CMK (cell line): Measurements from ENCODE around the gene BMAL1.

ENCODE experiments used
- DNase-seq: peaks from one replicate; pipeline ENCODE4 v3.0.0-alpha.2; 2010; ENCODE audit warnings: low read depth

Gene BMAL1

DNA sequence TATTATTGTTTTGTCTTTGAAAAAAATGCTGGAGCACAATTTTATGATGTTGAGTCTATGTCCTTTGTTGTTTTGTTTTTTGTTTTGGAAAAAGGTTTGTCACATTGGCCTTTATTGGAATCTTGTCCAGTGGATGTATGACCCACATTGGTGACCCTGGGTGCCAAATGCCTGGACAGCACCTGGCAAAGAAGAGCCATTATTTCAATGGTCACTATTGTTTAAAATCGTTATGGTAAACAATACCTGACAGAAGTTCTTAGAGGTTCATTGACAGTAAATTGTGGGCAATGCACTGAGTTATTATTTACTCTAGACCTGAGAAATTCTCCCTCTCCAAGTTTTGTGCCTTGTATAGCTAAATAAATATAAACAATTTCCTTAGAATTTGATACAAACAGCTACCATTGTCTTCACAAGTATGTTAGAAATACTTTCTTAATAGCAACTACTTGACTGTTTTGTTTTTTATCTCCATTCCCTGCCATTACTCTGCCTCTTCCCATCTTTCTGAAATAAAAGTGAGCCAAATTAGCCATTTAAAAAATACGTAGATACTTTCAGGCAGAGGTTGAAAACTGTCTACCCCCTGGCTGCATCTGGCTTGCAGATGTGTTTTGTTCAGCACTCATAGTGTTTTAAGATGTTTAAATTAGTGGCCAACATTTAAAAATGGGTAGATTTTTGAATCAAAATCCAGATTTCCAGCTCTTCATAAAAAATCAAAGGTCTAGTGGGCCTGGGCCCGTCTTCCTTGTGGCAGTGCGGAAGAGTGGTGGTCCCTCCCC lies 39.9 kb downstream of the BMAL1 start:
- DNase-seq = no peak

DNA sequence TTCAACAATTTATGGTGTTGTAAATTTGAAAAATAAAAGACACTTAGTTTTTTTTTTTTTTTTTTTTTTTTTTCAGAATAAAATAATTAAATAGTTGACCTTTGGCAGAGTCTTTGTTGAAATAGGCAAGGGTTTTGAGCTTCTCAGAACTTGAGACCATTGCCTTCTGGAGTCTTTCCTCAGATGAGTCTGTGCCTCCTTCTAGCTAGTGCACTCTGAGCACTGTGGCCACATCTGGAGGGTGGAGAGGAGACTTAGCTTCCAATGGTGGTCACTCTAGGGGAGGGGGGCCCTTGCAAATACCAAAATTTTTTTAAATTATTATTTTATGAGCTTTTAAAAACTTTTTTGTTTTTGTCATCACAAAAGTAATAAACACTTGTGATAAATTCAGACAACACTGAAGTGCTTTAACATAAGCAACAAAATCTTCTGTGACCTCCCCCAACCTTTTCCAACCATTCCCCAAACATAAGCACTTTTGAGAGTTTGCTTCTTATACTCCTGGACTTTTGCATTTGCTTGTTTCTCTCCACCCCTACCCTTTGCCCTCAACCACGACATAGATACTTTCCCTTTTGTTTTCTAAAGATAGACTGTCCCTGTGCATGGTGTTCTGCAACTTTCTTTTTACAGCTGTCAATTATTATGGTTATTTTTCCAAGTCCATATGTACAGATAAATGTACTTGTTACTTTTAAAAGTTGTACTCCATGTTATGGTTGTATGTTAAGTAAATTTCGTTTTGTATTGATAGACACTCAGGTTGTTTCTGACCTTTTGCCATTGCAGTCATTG lies 41.1 kb downstream of the BMAL1 start:
- no peak for DNase-seq

DNA sequence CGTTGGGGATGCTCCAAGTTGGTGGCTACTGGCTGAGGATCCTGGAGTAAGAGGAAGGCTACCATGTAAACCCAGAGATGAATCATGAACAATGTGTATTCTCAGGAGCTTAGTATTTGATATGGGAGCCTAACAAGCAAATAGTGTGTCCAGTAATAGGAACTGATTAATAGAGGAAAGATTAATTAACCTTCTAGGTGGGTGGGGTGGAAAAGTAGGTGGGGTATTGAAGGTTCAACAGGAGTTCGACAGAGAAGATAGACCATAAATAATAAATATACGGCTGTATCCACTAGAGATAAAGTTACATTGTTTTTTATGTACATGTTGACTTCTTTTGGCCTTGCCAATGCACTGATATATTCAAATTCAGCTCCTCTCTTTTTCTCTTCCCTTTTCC lies 43.1 kb downstream of the BMAL1 start:
- no peak for DNase-seq

DNA sequence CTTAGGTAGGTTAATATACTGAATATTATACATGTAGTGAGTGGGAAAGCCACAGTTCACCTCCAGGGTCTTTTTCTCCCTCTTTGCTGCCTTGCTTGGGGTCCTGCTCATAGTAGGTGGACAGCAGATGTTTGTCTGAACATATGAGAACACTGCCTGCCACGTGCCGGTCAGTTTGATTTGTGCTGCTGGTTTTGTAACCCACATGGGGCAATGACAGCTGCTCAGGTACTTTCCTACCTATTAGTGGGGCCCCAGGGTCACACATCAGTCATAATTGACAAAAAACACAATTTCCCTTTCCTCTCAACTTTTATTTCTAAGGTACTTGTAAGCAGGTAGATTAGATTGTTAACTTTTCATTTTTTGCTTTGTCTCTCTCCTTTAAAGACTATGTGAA lies 43.8 kb downstream of the BMAL1 start:
- no peak for DNase-seq

DNA sequence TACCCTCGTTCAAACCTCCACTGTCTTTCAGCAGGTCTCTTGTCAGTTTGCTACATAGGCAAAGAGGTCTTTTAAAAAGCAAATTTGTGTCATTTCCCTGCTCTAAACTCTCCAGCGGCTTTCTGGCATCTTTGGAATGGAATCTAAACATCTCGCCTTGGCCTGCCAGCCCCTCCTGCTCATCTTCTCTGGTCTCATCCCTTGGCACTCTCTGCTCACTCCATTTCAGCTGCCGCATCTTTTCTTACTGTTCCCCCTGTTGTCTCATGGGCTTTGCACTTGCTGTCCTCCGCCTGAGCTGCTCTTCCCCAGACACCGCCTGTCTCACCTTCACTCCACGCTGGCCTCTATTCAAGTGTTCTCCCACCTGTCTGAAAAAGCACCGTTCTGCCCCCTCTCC lies 46.6 kb downstream of the BMAL1 start:
- DNase-seq = no peak

DNA sequence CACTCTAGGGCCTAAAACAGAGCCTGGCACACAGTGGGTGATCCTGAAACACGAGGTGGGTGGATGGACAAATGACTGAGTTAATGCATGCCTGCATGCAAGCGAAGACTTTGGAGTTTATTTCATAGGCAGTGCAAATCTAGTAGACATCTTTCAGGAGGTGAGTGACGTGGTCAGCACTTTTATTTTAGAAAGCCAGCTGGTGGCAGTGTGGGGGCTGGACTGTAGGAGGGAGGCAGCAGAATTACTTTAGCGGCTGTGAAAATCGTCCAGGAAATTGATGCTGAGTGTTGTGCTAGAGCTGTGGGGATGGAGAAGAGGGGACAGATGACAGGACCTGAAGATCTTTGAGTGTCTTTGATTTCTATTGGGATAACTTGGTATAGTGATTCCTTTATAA lies 47.1 kb downstream of the BMAL1 start:
- DNase-seq = no peak

DNA sequence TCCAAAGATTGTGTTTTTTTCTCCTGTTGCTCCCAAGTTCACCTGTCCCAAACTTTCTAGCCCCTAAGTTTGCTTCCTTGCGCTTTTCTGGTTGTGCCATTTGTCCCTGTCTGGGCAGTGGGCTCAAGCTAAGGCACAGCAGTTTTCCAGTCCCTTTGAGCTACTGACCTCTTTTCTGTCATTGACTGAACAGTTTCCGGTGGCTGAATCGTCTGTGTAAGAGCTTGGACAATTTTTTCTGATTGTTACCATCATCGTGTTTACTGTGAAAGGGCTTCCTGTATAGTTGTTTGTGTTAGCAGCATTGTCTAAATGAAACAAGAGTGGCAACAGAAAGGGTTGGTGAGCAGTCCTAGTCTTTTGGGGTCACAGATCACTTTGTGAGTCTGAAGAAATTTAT lies 49.8 kb downstream of the BMAL1 start:
- no peak for DNase-seq

DNA sequence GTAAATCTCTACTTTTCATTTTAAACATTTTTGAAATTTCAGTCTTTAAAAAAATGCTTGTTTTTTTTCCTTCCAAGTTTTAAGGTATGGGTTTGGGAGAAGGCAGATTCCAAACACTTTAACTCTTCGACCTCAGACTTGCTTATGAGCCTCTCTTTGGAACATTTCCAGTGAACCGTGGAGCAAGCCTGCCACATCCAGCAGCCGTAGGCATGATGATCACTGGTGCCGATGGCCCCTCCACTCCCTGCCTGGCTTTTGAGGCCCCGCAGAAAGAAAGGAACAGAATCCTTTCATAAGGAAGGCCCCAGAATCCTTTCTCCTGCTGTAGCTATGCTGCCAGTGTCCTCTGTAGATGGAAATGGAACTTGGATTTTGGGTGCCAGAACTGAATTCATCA lies 50.7 kb downstream of the BMAL1 start:
- no peak for DNase-seq

DNA sequence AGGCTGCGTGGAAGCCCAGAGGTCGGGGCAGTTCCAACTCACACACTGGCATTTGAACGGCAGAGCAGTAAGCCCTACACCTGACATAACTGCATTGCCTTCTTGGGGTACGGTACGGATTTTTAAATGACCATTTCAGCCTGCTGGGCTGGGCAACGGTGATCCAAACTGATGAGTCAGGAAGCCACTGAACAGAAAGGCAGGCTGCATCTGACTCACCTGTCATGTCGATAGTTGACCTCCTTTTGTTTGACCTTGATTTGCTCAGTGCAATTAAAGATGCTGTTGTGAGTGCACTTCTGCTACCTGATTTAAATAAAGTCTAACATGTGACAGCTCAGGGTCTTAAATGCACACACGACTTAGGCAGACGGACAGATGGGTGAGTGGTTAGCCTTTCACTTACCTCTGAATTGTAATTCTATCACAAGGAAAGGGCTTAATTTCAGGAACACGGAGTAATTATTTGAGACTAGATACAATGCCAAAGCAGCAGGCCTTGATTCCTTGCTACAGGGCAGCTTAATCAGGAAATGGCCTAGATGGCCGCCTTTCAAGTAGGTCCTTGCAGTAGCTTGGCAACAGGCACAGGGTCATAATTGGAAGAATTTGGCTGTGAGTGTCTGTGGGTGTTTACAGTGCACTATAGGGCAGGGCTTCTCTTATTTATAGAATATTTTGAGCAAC lies 52.2 kb downstream of the BMAL1 start:
- no peak for DNase-seq

DNA sequence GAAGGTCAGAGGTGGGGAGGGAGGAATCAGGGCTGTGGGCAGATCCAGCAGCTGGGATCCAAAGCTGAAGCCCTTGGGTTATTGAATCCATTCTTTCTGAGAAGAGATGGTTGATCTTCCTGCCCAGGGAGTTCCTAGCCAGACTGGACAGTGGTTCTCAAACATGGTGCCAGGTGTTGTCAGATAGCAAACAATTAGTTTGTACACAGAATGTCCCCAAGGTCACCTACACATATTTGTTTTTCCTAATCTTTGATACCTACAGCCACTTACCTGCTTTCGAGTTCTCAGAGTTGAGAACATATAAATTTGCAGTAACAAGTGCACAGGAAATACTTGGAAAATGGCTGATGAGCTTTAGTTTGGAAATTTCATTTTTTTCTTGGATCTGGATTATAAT lies 54.5 kb downstream of the BMAL1 start:
- no peak for DNase-seq

DNA sequence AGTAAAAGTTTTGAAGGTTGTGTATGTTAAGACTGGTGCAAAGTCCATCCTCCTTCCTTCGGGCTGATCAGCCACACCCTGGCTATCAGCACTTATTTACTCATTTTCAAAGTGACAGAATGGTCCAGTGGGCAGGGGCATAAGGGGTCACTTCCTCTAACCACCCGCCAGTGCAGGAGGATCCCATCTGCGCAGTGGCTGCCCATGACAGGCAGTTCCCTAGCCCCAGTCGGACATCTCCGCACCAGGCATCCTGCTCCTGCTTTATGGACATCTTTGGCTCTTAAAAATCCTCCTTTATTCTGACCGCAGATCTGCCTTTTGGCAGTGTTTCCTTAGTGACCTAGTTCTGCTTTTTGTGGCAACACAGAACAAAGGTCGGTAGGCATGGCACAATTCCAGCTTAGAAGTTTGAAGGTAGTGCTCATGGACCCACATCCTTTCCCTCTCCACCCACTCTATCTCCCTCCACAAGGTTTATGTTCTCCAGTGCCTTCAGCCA lies 55.9 kb downstream of the BMAL1 start:
- peak; percentile 60 for DNase-seq

DNA sequence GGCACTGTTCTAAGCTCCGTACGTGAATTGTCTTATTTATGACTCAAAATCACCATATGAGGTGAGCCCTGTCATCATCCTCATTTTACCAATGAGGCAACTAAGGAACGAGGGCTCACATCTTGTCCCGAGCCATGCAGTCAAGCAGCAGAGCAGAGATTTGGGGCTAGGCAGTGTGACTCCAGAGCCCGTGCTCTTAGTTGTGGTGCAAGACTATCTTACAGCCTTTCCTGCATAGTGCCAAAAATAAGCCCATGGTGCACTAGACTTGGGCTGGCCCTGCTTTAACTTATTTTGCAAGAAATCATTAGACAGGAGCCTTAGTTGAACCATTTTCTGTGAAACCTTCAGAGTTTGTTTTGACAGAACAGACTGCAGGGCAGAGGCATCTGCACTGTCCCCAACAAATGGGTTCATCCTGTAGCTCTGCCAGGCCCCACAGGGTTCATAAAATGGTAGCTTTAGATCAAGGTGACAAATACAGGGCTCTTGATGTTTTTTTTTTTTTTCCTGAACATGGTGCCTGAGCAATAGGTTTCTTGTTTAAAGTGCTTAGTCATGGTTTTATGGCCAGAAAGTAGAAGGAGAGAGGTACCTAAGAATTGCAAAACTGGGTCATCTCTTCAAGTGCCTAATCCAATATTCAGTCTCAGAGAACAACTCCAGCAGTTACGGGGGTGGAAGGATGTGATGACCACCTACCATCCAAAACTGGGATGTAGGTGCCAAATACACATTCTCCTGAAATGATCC lies 56.6 kb downstream of the BMAL1 start:
- no peak for DNase-seq

DNA sequence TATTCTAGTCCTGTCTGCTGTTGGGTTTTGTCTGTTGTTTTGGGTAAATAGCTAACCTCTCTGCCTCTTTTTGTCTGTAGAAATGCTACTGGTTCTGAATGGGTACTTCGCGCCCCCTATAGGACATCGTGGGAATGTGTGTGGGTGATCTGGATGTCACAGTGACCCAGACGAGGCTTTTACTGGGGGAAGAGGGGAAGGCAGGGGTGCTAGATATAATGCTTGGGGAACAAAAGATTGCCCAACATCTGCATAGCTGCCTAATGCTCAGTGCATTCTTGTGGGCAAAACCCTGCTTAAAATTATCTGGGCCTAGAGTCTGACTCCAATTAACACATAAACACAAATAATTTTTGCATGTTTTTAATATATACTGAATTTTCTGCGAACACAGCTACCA lies 57.7 kb downstream of the BMAL1 start:
- DNase-seq = no peak

DNA sequence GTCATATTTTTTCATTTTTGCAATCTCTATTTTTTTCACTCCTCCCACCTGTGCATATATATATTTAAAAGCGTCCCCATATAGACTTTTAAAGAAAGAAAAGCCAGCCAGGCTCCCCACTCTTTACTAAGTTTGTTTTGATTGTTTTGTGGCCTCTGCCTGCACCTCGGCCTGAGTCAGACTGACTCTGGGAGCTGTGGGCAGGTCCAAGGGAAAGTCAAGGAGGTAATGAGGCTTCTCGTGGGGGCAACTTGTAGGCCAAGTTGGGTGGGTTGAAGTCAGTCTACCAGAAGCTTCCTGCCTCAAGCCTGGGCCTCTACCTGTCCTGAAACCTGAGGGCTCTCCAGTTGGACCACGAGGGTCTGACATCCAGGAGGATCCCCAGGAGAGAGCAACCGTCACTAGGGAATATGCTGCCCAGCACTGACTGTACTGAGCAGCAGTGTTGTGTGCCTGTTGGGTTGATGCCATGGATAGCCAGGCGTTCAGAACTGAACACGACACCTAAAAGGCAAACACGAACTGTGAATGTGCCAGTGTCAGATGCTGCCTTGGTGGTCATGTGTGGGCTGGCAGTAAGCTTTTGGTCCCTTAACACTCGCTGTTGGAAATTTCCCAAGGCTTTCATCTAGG lies 58.8 kb downstream of the BMAL1 start:
- DNase-seq = no peak

DNA sequence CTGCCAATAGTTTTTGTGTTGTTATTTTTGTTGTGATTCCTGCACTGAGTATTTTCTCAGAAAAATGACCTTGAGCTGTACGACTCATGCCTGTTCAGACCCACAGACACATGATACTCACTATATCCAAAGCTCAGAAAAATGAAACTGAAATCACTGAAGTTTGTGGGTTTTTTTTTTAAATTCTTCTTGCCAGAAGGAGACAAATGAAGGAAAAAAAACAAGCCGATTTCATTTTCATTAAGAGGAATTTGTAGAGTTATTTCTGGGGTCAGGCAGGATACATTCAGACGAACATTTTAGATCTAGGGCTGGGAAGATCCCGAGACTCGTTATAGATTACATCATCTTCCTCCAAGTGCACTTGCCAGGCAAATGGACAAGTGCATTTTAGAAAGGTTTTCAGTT lies 60.4 kb downstream of the BMAL1 start:
- DNase-seq = no peak

DNA sequence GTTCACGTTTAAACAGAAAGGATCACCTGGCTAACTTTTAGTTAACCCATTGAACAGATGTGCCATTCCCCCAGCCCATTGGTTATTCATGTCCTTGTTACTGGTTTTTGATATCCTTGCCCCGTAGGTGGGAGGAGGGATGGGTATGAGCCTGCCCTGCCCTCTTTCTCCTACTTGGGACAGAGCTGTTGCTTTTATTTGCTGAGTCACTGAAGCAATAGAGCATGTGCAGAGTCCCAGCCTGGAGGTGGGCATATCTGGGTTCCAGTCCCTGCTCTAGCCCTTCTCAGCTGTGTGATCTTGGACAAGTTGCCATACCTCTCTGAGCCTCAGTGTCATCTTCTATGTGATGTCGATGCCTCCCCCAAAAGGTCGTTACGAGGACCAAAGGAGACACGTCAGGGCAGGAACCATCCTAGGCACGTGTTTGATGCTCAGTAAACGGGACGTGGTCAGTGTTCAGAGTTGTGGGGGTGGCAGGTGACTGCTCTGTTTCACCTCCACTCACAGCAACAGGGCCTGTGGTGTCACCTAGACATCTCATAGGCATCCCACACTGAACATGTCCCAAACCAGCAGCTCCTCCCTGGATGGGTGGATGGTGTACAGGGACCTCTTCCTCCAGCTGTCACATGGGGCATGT lies 61.0 kb downstream of the BMAL1 start:
- DNase-seq = no peak

DNA sequence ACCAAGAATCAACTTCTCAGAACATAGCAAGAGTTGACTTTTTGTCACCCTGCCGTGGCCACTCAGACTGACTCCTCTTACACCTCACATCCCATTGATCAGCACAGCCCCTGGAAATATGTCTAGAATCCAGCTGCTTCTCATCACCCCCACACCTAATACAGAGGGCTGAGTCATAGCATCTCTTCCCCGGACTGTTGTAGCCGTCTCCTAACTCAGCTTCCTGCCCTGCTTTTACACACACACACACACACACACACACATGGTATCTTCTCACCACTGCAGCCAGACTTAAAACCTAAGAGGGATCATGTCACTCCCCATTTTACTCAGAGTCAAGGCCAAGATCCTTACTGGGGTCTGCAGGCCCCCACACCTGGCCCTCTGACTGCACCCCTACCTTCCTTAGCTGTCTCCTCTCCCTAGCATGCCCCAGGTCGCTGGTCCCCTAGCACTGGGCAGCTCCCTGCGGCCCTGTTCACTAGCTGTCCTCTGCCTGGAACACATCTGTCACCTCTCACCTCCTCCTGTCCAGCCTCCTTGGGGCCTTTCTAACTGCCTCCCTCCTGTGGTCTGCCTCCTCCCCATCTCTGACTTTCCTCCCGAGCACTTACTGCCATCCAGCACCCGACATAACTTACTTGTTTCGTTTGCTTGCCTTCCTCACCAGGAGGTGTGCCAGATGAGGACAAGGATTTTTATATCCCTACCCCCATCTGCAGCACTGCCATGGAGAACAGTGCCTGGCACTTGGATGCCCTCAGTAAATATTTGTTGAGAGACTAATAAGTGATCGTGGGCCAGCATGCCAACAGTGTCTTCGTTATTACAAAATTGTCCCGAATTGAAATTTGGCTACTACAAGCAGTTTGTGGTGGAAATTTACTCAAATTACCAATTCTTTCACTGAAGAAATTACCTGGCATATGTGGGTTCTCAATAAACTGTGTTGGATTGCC lies 61.9 kb downstream of the BMAL1 start:
- no peak for DNase-seq

DNA sequence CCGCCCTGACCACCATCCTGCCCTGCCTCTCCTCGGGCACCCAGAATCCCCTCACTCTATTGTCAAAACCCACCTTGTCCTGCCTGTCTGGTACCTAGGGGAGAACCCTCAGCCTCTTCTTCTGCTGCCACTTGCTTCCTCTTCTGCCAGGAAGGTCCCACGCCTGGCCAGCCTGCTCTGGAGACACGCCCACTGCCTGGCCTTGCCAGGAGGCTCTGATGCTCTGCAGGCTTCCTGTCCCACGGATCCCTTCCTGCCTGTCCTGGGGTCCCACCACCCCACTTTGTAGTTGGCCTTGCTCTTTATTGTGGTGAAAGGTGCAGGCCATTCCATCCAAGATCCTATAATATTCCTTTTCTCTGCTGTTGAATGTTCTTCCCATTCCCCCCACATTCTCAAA lies 63.4 kb downstream of the BMAL1 start:
- DNase-seq = no peak

DNA sequence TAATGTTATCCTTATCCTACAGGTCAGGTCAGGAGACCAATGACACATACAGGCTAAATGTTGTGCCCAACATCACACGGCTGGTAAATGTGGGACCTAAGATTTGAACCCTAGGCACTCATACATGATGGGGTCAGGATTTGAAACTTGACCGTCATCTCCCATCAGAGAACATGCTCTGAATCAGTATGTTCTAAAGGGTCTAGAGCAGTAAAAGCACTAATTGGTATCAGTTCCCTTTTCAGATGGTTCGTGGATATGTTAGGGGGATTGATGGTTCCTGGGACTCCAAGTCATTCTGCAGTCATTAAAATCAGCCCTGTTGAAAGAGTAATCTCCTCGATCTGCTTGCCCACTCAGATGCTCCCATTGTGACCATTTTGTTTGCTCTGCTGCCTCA lies 65.5 kb downstream of the BMAL1 start:
- DNase-seq = no peak
